Mesangial cell (primary cell): ENCODE results near the gene MYH16. TPM values are rescaled to one million over a fixed set of nuclear protein-coding genes. Genes with fewer than 3 reads are reported as not detected.

Source experiments
- total RNA-seq: library from RNA; depleted of rRNA; stranded (reverse); fragments of >200 nt; gene quantifications from 2 replicates; pipeline ENCODE4 v1.2.3, GENCODE V29; 2015

Gene MYH16
- 1.1 TPM in 1 of 2 replicates, not detected in the other for total RNA-seq

DNA sequence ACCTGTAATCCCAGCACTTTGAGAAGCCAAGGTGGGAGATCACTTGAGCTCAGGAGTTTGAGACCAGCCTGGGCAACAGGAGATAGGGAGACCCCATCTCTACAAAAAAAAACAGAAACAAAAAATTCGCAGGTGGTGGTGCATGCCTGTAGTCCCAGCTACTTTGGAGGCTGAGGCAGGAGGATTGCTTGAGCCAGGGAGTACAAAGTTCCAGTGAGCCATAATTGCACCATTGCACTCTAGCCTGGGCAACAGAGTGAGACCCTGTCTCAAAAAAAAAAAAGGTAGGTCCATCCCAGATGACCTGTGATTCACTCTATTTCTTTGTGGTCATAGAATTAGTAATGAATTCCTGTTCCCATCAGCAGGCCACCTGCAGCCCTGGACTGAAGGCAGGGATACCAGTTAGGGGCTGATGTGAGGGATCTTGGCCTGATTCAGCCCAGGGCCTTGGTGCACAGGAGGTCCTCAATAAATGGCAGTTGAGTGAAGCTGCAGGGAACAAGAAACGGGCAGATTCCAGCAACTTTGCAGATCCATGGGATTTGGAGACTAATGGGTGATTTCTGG lies at the start of gene MYH16:
MYH16 (plus strand) TSS at position 364 of the 570 bp plus-strand sequence.

GRCh38 chr7:99325592-99326407 lies 53.2 kb downstream of the MYH16 start, which contains the start of gene ARPC1A:
TSS of gene ARPC1A (plus strand) at chr7:99325898. CDS start at chr7:99333354, 7,456 bp downstream.

Other genes starting within 250 kb of the MYH16 start
- 17.6 and 21.8 TPM in 2 replicates for gene SMURF1, start 128.7 kb upstream of the MYH16 start, total RNA-seq
- gene KPNA7, start 64.7 kb upstream of the MYH16 start, total RNA-seq, result not detected in 2 replicates
- 147 and 185 TPM in 2 replicates for gene ARPC1A, start 53.1 kb downstream of the MYH16 start, total RNA-seq
- gene ARPC1B, start 101.9 kb downstream of the MYH16 start, total RNA-seq, result 348 and 395 TPM in 2 replicates
- 23.5 and 58.7 TPM in 2 replicates for gene PDAP1, start 135.8 kb downstream of the MYH16 start, total RNA-seq
- 65.4 and 79.7 TPM in 2 replicates for gene BUD31, start 136.1 kb downstream of the MYH16 start, total RNA-seq
- gene PTCD1, start 166.0 kb downstream of the MYH16 start, total RNA-seq, result 6.2 and 9.5 TPM in 2 replicates
- gene CPSF4, start 166.1 kb downstream of the MYH16 start, total RNA-seq, result 23.1 and 37.5 TPM in 2 replicates
- 1,186 and 1,721 TPM in 2 replicates for gene ATP5MF, start 193.3 kb downstream of the MYH16 start, total RNA-seq
- 3.1 and 7.5 TPM in 2 replicates for gene ZNF789, start 200.1 kb downstream of the MYH16 start, total RNA-seq
- 7.7 and 10.8 TPM in 2 replicates for gene ZNF394, start 227.4 kb downstream of the MYH16 start, total RNA-seq
- gene ZKSCAN5, start 231.8 kb downstream of the MYH16 start, total RNA-seq, result 5.4 and 6.8 TPM in 2 replicates